Glutamatergic neuron (in vitro differentiated cells): ENCODE data around the gene WASF2. TPM values are rescaled to one million over a fixed set of nuclear protein-coding genes. Genes with fewer than 3 reads are reported as not detected.
"Not testable (repeated sequence)": the region's sequence is repeated elsewhere in the genome, so short reads cannot be mapped to it uniquely, and the experiment has no call there.

Experiments used
- DNase-seq: peaks from one replicate; pipeline ENCODE4 v3.0.0; 2022
- H3K27ac Mint-ChIP-seq: one replicate; pipeline ENCODE4 v1.8.0; 2020; ENCODE audit warnings: mild to moderate bottlenecking, mixed read lengths, inconsistent platforms; ENCODE audit not compliant: unreplicated experiment
- H3K27me3 Mint-ChIP-seq: one replicate; pipeline ENCODE4 v1.8.0; 2020; ENCODE audit warnings: mild to moderate bottlenecking, moderate library complexity, mixed read lengths, inconsistent platforms; ENCODE audit not compliant: unreplicated experiment
- H3K36me3 Mint-ChIP-seq: one replicate; pipeline ENCODE4 v1.8.0; 2020; ENCODE audit warnings: mild to moderate bottlenecking, mixed read lengths, inconsistent platforms; ENCODE audit not compliant: unreplicated experiment
- H3K4me1 Mint-ChIP-seq: one replicate; pipeline ENCODE4 v1.8.0; 2020; ENCODE audit warnings: mild to moderate bottlenecking, low read depth, mixed read lengths, inconsistent platforms; ENCODE audit not compliant: unreplicated experiment
- H3K4me3 Mint-ChIP-seq: one replicate; pipeline ENCODE4 v1.8.0; 2020; ENCODE audit warnings: mild to moderate bottlenecking, mixed read lengths, inconsistent platforms; ENCODE audit not compliant: unreplicated experiment
- H3K9me3 Mint-ChIP-seq: one replicate; pipeline ENCODE4 v1.8.0; 2020; ENCODE audit warnings: mild to moderate bottlenecking, moderate library complexity, mixed read lengths, inconsistent platforms; ENCODE audit not compliant: unreplicated experiment
- total RNA-seq: library from RNA; stranded (reverse); fragmentation: NEBNext Ultra II Directional; extraction: Animal tissue kit (Norgen Biotek cat#: 25700); gene quantifications from one replicate; pipeline ENCODE4 v1.2.1, GENCODE V29; 2021; ENCODE audit not compliant: unreplicated experiment
- TF ChIP-seq, protein P1 (sequence below): fragments of 200-600 bp; sonication (generic); IDR thresholded peaks from one replicate; pipeline ENCODE4 v1.5.0; 2021; ENCODE audit not compliant: partially characterized antibody, unreplicated experiment

The WASF2 gene
- total RNA-seq, 1 donor from 2014 or later: 47.0 TPM

- H3K27me3 Mint-ChIP-seq: peaks cover 4% of the 10 kb centered on the region
- TF ChIP-seq, protein P1, sequence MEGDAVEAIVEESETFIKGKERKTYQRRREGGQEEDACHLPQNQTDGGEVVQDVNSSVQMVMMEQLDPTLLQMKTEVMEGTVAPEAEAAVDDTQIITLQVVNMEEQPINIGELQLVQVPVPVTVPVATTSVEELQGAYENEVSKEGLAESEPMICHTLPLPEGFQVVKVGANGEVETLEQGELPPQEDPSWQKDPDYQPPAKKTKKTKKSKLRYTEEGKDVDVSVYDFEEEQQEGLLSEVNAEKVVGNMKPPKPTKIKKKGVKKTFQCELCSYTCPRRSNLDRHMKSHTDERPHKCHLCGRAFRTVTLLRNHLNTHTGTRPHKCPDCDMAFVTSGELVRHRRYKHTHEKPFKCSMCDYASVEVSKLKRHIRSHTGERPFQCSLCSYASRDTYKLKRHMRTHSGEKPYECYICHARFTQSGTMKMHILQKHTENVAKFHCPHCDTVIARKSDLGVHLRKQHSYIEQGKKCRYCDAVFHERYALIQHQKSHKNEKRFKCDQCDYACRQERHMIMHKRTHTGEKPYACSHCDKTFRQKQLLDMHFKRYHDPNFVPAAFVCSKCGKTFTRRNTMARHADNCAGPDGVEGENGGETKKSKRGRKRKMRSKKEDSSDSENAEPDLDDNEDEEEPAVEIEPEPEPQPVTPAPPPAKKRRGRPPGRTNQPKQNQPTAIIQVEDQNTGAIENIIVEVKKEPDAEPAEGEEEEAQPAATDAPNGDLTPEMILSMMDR: no peak
- DNase-seq: no peak
- H3K36me3 Mint-ChIP-seq: no peaks in the 10 kb centered on the region
- H3K4me3 Mint-ChIP-seq: peak overlapping the region; percentile 61
- H3K9me3 Mint-ChIP-seq: peaks cover 5% of the 10 kb centered on the region
- peak overlapping the region; percentile 98 for H3K27ac Mint-ChIP-seq
- peaks cover 10% of the 10 kb centered on the region for H3K4me1 Mint-ChIP-seq
Measured at GRCh38 chr1:27503844-27504587, 14.0 kb upstream of the WASF2 start.

DNA sequence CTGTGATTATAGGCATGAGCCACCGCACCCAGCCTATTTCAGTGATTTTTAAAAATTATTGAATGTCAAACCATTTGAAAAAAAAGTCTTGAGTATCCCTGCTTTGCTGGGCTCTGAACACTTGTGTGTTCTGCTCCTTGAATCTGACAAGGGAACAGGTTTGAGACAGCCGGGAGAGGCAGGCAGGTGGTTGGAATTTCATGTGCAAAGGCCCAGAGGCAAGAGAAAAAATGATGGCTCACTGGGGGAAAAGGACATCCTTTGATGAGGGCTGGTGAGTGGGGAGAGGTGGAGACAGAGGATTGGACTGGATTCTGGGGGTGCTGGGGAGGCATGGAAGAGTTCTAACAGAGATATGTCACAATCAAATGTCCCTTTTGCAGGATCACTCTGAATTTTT is 13.1 kb upstream of the WASF2 start:
- peak overlapping the region; percentile 63 for H3K27ac Mint-ChIP-seq
- TF ChIP-seq, protein P1: no peak
- no peaks in the 10 kb centered on the region for H3K36me3 Mint-ChIP-seq
- H3K9me3 Mint-ChIP-seq: peaks cover 5% of the 10 kb centered on the region
- DNase-seq: no peak
- peaks cover 9% of the 10 kb centered on the region for H3K4me1 Mint-ChIP-seq
- peak overlapping the region; percentile 32 for H3K4me3 Mint-ChIP-seq
- H3K27me3 Mint-ChIP-seq: peaks cover 4% of the 10 kb centered on the region

DNA sequence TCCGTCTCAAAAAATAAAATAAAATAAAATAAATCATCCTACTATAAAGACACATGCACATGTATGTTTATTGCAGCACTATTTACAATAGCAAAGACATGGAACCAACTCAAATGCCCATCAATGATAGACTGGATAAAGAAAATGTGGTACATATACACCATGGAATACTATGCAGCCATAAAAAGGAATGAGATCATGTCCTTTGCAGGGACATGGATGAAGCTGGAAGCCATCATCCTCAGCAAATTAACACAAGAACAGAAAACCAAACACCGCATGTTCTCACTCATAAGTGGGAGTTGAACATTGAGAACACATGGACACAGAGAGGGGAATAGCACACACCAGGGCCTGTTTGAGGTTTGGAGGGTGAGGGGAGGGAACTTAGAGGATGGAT is 11.2 kb upstream of the WASF2 start:
- H3K27ac Mint-ChIP-seq, H3K27me3 Mint-ChIP-seq, H3K4me3 Mint-ChIP-seq: not testable (repeated sequence)

DNA sequence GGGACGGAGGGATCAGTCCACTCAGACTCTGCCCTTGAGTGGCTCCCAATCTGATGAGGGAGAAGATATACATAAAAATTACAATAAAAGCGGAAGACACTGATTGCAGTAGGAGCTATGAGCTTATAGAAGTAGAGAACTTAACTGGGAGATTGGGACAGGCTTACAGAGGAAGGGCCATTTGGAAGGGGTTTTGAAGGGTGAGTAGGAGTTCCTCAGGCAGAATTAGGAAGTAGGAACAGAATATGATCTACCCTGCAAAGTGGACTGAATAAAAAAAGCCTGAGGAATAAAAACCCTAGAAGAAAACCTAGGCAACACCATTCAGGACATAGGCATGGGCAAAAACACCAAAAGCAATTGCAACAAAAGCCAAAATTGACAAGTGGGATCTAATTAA is 9.2 kb upstream of the WASF2 start:
- peaks cover 4% of the 10 kb centered on the region for H3K27me3 Mint-ChIP-seq
- H3K36me3 Mint-ChIP-seq: no peaks in the 10 kb centered on the region
- no peak for DNase-seq
- no peak overlapping the region for H3K4me3 Mint-ChIP-seq
- H3K9me3 Mint-ChIP-seq: peaks cover 5% of the 10 kb centered on the region
- TF ChIP-seq, protein P1: no peak
- no peak overlapping the region for H3K27ac Mint-ChIP-seq
- H3K4me1 Mint-ChIP-seq: peaks cover 10% of the 10 kb centered on the region

More for the DNA sequence above, 11.2 kb upstream of the WASF2 start:
- H3K9me3 Mint-ChIP-seq, H3K36me3 Mint-ChIP-seq, DNase-seq: not testable (repeated sequence)
- H3K4me1 Mint-ChIP-seq: peaks cover 12% of the 10 kb centered on the region

- Mint-ChIP-seq H3K4me3 (peak overlapping the region; percentile 43), H3K9me3 (no peaks in the 10 kb centered on the region), H3K36me3 (no peaks in the 10 kb centered on the region), H3K27ac (no peak overlapping the region), H3K4me1 (peaks cover 5% of the 10 kb centered on the region), H3K27me3 (peaks cover 2% of the 10 kb centered on the region)
- DNase-seq: peak; percentile 58
- TF ChIP-seq, protein P1: no peak
Measured at GRCh38 chr1:27496604-27497155, 6.7 kb upstream of the WASF2 start.
